GM12872 (cell line): ENCODE results near the gene EDEM3.

ENCODE experiments used
- TF ChIP-seq, protein P1 (sequence below): IDR thresholded peaks from 3 replicates; pipeline ENCODE4 v1.5.1; 2011; ENCODE audit warnings: low read depth, mild to moderate bottlenecking, low read length, moderate library complexity; ENCODE audit not compliant: insufficient read depth

EDEM3 gene

DNA sequence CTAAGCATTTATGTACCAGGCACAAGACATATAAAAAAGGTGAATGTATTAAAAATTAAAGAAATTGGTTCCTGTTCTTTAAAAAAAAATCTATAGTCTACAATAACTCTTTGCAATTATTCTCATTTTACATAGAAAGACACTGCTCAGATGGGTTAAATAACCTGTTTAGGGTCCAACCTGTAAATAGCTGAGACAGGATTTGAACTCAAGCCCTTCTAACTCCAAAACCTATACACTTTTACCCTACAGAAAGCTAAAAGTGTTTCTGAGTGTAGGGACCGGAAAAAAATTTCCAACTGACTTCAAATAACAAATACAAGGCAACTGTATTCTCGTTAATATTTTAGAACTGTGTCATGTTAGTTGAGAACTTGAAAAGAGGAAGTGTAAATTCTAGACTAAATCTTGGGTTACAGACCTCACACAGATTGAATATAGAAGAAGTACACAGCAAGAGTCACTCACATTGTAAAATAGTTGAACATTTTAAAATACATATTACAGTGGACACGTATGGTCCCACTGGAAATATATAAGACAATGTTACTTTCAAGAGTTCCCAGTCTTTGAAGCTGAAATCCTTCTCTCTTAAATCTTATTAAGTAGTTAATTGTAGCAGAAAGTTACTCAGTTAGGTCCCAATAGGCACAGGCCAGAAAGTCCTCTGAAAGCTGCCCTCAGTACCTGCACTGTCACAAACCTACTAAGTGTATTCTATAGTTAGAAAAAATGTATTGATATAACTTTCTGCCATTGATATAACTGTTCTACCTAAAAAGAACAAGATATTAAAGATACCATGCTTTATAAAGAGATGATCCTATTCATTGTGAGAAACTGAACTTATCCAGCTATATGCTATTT is 7.3 kb downstream of the EDEM3 start:
- TF ChIP-seq, protein P1, sequence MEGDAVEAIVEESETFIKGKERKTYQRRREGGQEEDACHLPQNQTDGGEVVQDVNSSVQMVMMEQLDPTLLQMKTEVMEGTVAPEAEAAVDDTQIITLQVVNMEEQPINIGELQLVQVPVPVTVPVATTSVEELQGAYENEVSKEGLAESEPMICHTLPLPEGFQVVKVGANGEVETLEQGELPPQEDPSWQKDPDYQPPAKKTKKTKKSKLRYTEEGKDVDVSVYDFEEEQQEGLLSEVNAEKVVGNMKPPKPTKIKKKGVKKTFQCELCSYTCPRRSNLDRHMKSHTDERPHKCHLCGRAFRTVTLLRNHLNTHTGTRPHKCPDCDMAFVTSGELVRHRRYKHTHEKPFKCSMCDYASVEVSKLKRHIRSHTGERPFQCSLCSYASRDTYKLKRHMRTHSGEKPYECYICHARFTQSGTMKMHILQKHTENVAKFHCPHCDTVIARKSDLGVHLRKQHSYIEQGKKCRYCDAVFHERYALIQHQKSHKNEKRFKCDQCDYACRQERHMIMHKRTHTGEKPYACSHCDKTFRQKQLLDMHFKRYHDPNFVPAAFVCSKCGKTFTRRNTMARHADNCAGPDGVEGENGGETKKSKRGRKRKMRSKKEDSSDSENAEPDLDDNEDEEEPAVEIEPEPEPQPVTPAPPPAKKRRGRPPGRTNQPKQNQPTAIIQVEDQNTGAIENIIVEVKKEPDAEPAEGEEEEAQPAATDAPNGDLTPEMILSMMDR = no peak

DNA sequence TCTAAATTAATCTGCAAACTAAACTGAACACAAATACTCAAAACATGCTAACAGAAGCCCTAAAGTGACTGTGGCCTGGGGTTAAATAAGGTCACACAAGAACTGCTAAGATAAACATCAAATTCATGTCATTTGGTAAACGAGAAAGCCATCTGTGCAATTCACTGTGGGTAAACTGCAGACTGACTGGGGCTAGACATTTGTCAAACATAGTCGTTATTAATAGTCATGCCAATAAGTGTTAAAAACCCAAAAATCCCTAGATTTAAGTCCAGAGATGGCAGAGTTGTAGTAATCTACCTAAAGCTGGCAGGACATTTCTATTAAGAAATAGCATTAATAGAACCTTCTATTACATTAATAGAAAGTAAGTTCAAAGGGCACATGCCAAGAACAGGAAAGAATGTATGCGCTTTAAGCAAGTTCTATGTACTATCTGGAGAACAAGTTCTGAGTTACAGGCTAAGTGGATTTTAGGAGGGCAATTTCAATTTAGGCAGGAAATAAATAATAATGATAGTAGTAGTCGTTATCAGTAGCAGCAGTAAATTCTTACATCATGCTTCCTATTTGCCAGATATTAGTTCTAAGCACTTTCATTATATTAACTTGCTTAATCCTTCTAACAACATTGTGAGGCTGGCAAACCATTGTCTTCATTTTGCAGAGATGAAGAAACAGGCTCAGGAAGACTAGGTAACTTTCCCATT is 8.6 kb downstream of the EDEM3 start:
- TF ChIP-seq, protein P1 = no peak

DNA sequence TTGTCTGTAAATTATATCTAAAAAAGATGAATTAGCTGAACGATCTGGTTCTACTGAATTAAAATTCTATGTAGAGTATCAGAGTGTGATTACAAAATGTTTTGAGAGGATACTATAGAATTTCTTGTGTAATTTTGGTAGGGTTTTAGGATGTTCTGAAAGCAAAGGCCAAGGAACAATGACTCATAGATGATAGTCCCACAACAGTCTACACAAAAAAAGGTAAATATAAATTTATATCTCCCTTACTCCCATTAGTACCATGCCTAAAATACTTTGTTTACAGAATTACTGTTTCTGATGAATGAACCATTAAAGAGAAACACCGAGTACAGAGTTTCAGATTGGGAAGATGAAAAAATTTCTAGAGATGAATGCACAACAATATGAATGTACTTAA is 9.5 kb downstream of the EDEM3 start:
- TF ChIP-seq, protein P1 = no peak

DNA sequence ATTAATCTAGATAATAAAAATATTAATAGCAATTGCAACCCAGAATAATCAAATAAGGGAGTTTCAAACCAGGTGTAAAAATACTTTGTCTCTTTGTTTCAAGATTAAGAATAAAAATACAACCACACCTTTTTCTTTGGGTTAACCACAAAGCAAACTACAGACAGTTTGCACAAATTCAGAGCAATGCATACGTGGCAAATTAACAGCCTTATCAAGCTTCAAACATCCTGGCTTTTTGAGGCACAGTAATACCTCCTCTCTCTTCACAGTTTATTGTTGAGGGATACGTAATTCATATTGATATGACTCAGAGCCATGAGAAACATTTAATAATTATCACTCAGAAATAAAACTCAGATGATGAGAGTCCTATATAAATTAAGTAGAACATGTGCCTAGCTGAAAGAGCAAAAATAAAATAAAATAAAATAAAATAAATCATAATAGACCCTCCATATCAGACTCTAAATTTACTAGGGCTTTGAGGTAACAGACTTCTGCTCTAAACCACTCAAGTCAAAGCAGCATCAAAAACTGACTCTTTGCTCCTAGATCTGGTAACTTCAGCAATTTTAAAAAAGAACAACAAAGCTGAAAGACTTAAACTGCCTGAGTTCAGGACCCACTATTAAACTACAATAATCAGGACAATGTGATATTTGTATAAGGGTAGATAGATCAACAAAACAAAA is 11.4 kb downstream of the EDEM3 start:
- TF ChIP-seq, protein P1 = no peak

DNA sequence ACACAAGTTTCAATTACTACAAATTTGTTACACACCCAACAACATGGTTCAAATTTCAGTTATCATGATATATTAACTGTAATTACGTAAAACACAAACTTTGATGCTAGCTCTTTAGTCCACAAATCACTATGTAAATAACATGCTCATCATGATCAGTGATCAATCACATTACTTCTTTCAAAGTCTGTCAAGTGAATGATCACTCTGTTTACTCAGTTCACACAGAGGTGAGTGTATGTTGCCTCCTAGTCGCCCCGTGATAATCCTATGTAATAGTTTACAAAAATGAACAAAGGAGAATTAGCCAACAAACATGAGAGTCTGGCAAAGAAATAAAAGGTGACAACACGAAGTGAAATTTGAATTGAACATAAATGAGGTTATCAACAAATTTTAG is 14.3 kb downstream of the EDEM3 start:
- TF ChIP-seq, protein P1 = no peak

DNA sequence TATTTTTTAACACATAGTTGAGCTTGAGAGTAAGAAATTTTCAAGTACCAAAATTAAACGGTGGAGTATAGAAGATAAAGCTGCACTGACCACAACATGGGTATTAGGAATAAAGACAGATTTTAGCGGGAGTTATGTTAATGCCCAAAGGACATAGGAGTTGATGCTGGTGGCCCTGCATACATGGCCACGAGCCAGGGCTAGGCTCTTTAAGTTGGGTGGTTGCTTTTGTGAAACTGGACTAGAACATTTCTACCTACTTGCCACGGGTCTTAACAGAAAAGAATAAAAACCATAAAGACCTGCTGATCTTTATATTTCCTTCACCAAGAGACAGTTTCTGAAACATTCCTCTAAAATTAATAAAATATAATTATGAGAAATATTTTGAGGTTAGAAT is 14.9 kb downstream of the EDEM3 start:
- TF ChIP-seq, protein P1 = no peak

DNA sequence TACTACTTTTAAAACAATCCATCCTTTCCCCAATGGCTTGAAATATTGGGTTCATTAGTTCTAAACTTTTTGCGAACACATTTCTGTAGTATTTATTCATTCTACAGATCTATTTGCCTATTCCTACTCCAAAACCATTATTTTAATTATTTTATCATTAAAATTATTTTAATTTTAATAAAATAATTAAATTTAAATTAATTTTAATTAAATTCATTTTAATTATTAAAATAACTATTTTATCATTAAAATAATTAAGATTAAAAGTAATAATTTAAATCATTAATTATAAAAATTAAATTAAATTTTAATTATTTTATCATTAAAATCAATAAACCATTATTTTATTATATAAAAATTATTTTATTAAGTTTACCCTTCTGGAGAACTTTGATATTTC is 15.6 kb downstream of the EDEM3 start:
- TF ChIP-seq, protein P1 = no peak
